Activated B cell treated with CpG ODN at 0.5 μM for 24 hours (primary cell): ENCODE data around the gene P2RX6. TPM values are rescaled to one million over a fixed set of nuclear protein-coding genes. Genes with fewer than 3 reads are reported as not detected.

Experiments
- ATAC-seq: fragments of 200-7000 bp; cut with Tn5 transposase; one replicate; pipeline ENCODE4 v1.10.0; 2021; ENCODE audit warnings: low read depth, mild to moderate bottlenecking, moderate library complexity
- CTCF ChIA-PET: fragments of 350-600 bp; sonication (Branson Sonifier 250); formaldehyde crosslinking; loops from one replicate; lab custom pipeline; 2021; ENCODE audit warnings: antibody characterized with exemption; lab: Charles Lee
- POLR2A ChIA-PET: fragments of 350-600 bp; sonication (Branson Sonifier 250); formaldehyde crosslinking; loops from one replicate; lab custom pipeline; 2021; ENCODE audit warnings: antibody characterized with exemption; lab: Charles Lee
- DNase-seq: peaks from one replicate; pipeline ENCODE4 v3.0.0; 2022
- H3K27ac Mint-ChIP-seq: one replicate; pipeline ENCODE4 v1.8.0; 2020; ENCODE audit warnings: mixed read lengths
- H3K27me3 Mint-ChIP-seq: one replicate; pipeline ENCODE4 v1.8.0; 2021; ENCODE audit warnings: mixed read lengths
- H3K36me3 Mint-ChIP-seq: one replicate; pipeline ENCODE4 v1.8.0; 2021; ENCODE audit warnings: low read depth, mixed read lengths
- H3K4me1 Mint-ChIP-seq: one replicate; pipeline ENCODE4 v1.8.0; 2021; ENCODE audit warnings: mixed read lengths
- H3K4me3 Mint-ChIP-seq: one replicate; pipeline ENCODE4 v1.8.0; 2020; ENCODE audit warnings: mild to moderate bottlenecking, mixed read lengths
- H3K9me3 Mint-ChIP-seq: one replicate; pipeline ENCODE4 v1.8.0; 2020; ENCODE audit warnings: mixed read lengths
- CTCF ChIP-seq: fragments of 200-600 bp; IDR thresholded peaks from one replicate; pipeline ENCODE4 v1.8.0; 2022; ENCODE audit warnings: antibody characterized with exemption, mild to moderate bottlenecking
- intact Hi-C: fragments of 100-400 bp; cut with micrococcal nuclease; formaldehyde crosslinking; loops from one replicate; pipeline ENCODE4 v1.15.1; 2024
- total RNA-seq: library from RNA; stranded (reverse); gene quantifications from 2 replicates; pipeline ENCODE4 v1.2.3, GENCODE V29; 2022

The P2RX6 gene
- total RNA-seq, 1 donor from 2014 or later: 0.67 TPM

GRCh38 chr22:20998411-20999336 lies 16.3 kb upstream of the P2RX6 start:
- H3K9me3 Mint-ChIP-seq: no peaks in the 10 kb centered on the region
- no peak overlapping the region for H3K27ac Mint-ChIP-seq
- DNase-seq (no peak), ATAC-seq (no peak)
- H3K4me3 Mint-ChIP-seq: no peak overlapping the region
- CTCF ChIA-PET: no interaction called here
- intact Hi-C loops: no loop called here
- POLR2A ChIA-PET: interaction anchor here (0.6 to 6.5 kb wide), 2 partner anchors 17 to 80 kb away, joined by 3 to 90 read pairs; partner anchors contain the start of gene LZTR1
- H3K36me3 Mint-ChIP-seq: peaks cover 47% of the 10 kb centered on the region
- TF ChIP-seq CTCF: no peak
- H3K27me3 Mint-ChIP-seq: no peaks in the 10 kb centered on the region
- peaks cover 26% of the 10 kb centered on the region for H3K4me1 Mint-ChIP-seq

GRCh38 chr22:20999350-21000206 lies 15.4 kb upstream of the P2RX6 start:
- CTCF ChIA-PET: no interaction called here
- ATAC-seq (no peak), DNase-seq (no peak)
- Mint-ChIP-seq H3K27ac (no peak overlapping the region), H3K9me3 (no peaks in the 10 kb centered on the region), H3K27me3 (no peaks in the 10 kb centered on the region), H3K4me1 (peaks cover 26% of the 10 kb centered on the region), H3K4me3 (peak overlapping the region; percentile 93), H3K36me3 (peaks cover 46% of the 10 kb centered on the region)
- TF ChIP-seq CTCF: no peak
- intact Hi-C loops: loop anchor here (5.0 kb wide), 1 partner anchor 32 kb away; the partner anchor contains the start of gene AIFM3
- POLR2A ChIA-PET: interaction anchor here (0.6 to 6.5 kb wide), 2 partner anchors 18 to 1839 kb away, joined by 3 to 90 read pairs; partner anchors contain the start of gene LZTR1

GRCh38 chr22:21000207-21000986 lies 14.6 kb upstream of the P2RX6 start:
- Mint-ChIP-seq H3K9me3 (no peaks in the 10 kb centered on the region), H3K4me3 (peak overlapping the region; percentile 93), H3K4me1 (peaks cover 26% of the 10 kb centered on the region), H3K27me3 (no peaks in the 10 kb centered on the region), H3K36me3 (peaks cover 40% of the 10 kb centered on the region), H3K27ac (peak overlapping the region; percentile 20)
- intact Hi-C loops: loop anchor here (5.0 kb wide), 1 partner anchor 33 kb away; the partner anchor contains the start of gene AIFM3
- no peak for DNase-seq
- ChIA-PET CTCF (no interaction called here), POLR2A (interaction anchor here (6.5 kb wide), 1 partner anchor 19 kb away, joined by 90 read pairs; the partner anchor contains the start of gene LZTR1)
- no peak for TF ChIP-seq CTCF
- ATAC-seq: no peak

- DNase-seq (no peak), ATAC-seq (no peak)
- no peaks in the 10 kb centered on the region for H3K27me3 Mint-ChIP-seq
- peaks cover 34% of the 10 kb centered on the region for H3K36me3 Mint-ChIP-seq
- peak overlapping the region; percentile 98 for H3K27ac Mint-ChIP-seq
- CTCF ChIA-PET: no interaction called here
- H3K9me3 Mint-ChIP-seq: no peaks in the 10 kb centered on the region
- intact Hi-C loops: loop anchor here (1.0 to 5.0 kb wide), 2 partner anchors 34 to 84 kb away; partner anchors contain the start of genes AIFM3 and CRKL
- H3K4me1 Mint-ChIP-seq: peaks cover 26% of the 10 kb centered on the region
- H3K4me3 Mint-ChIP-seq: peak overlapping the region; percentile 93
- POLR2A ChIA-PET: interaction anchor here (0.6 to 6.5 kb wide), 3 partner anchors 12 to 29 kb away, joined by 4 to 90 read pairs (median 37); partner anchors contain the start of genes LZTR1 and P2RX6
- no peak for TF ChIP-seq CTCF
These were observed 13.9 kb upstream of the P2RX6 start for GRCh38 chr22:21000987-21001600.
